LNCAP (cell line): ENCODE results near the gene USE1.

Experiments used
- CTCF ChIP-seq: fragments of 450-650 bp; IDR thresholded peaks from 2 replicates; pipeline ENCODE4 v1.5.1; 2017; ENCODE audit warnings: mild to moderate bottlenecking

The USE1 gene

GRCh38 chr19:17260842-17261325 lies 45.7 kb downstream of the USE1 start:
- TF ChIP-seq CTCF: peak; percentile 95

GRCh38 chr19:17262557-17262956 lies 47.4 kb downstream of the USE1 start:
- no peak for TF ChIP-seq CTCF

GRCh38 chr19:17263712-17264640 lies 48.8 kb downstream of the USE1 start:
- no peak for TF ChIP-seq CTCF

- no peak for TF ChIP-seq CTCF
These were observed 49.5 kb downstream of the USE1 start, which contains the start of gene USHBP1 for GRCh38 chr19:17264641-17264979. USHBP1 (minus strand) TSS chr19:17264745; CDS start chr19:17264299, 446 bp downstream.

- TF ChIP-seq CTCF: no peak
These were observed 50.9 kb downstream of the USE1 start for GRCh38 chr19:17266026-17266425.

- no peak for TF ChIP-seq CTCF
These were observed 51.4 kb downstream of the USE1 start for GRCh38 chr19:17266589-17266974.

- no peak for TF ChIP-seq CTCF
These were observed 52.0 kb downstream of the USE1 start, which contains the start of gene BABAM1 for GRCh38 chr19:17266975-17267788. BABAM1 (plus strand) TSS chr19:17267443; CDS start chr19:17268807, 1,364 bp downstream.
